GM13976 (cell line): Measurements from ENCODE around the gene CLTA.

Experiments
- DNase-seq: peaks from one replicate; pipeline ENCODE4 v3.0.0; 2012; ENCODE audit warnings: low spot score
- CTCF ChIP-seq: IDR thresholded peaks from 2 replicates; pipeline ENCODE4 v1.5.1; 2012; ENCODE audit warnings: borderline replicate concordance, mild to moderate bottlenecking; ENCODE audit not compliant: insufficient read depth; ENCODE audit errors: extremely low read depth, missing control alignments, control extremely low read depth
- in situ Hi-C: fragments of 300-500 bp; cut with MboI; formaldehyde crosslinking; loops from one replicate; pipeline ENCODE4 v1.12.0; 2022; ENCODE audit warnings: low sequenced_read_pairs, mixed read lengths, inconsistent platforms; ENCODE audit not compliant: unreplicated experiment

CLTA gene

GRCh38 chr9:36150574-36151315 is 40.0 kb upstream of the CLTA start:
- in situ Hi-C loops = no loop called here
- no peak for TF ChIP-seq CTCF
- no peak for DNase-seq

DNA sequence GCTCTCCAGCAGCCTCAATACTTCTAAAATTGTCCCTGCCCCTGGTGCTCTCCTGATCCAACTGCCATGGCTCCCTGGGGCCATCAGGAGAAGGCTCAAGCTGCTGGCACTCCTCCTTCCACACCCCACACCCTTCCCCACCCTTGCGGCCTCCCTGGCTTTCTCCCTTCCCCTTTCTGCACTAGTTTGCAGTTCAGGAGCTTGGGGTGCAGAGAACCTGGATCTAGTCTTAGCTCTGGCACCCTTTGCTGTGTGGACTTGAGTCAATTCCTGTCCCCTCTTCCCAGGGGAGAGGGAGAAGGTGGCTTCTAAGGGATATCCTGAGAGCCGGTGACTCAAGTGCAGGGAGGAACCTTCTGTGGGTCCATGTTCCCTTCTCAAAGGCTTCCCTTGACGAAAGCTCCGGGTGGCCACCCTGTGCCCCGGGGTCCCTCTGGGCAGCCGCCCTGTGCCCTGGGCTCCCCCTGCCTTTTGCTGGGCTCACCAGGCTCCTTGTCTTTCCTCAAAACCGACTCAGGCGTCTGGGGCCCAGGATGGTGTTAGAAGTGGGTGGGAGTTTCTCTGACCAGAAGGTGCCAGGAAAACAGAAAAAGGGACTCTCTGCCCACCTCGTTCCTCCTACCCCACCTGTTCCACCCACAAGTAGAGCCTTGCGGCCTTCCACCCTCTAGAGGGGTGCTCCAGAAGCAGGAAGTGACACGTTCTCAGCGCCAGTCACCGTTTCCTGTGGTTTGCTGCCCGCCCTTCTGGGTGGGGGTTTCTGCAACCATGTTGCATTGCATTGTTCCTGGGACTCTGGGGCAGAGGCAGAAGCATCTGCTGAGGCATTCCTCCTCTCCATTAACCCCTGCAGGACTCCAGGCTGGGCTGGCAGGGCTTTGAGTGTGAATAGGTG is 39.2 kb upstream of the CLTA start:
- no peak for TF ChIP-seq CTCF
- in situ Hi-C loops = no loop called here
- DNase-seq = peak; percentile 80

DNA sequence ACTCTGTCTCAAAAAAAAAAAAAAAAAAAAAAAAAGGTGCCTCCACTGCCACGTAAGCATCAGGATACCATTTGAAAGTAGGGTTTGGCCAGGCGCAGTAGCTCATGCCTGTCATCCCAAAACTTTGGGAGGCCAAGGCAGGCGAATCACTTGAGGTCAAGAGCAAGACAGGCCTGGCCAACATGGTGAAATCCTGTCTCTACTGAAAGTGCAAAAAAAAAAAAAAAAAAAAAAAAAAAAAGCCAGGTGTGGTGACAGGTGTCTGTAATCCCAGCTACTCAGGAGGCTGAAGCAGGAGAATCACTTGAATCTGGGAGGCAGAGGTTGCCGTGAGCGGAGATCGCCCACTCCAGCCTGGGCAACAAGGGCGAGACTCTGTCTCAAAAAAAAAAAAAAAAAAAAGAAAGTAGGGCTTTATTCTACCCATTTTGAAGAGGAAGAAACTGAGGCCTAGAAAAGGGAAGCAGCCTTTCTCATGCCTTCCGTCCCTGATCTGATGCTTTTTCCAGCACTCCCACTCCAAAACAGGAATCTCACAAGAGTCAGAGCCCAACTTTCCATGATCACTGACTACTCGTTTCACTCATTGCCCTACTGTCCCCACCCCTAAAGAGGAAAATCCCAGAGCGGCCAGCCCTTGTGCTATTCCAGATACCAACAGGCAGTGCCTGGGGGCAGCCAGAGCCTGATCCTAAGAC is 37.8 kb upstream of the CLTA start:
- TF ChIP-seq CTCF = no peak
- DNase-seq = no peak
- in situ Hi-C loops = no loop called here

DNA sequence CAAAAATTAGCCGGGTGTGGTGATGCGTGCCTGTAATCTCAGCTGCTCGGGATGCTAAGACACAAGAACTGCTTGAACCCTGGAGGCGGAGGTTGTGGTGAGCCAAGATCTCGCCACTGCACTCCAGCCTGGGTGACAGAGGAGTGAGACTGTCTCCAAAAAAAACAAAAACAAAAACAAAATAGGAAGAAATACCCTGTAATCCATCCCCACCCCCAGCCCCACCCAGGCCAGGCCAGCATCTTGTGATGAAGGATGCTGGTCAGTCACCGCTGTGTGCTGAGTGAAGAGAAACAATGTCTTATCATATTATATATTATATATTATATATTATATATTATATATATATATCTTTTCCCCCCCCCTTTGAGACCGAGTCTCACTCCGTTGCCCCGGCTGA is 37.0 kb upstream of the CLTA start:
- in situ Hi-C loops = no loop called here
- DNase-seq = no peak
- no peak for TF ChIP-seq CTCF

GRCh38 chr9:36154331-36154952 is 36.3 kb upstream of the CLTA start:
- no peak for TF ChIP-seq CTCF
- no peak for DNase-seq
- in situ Hi-C loops = no loop called here

DNA sequence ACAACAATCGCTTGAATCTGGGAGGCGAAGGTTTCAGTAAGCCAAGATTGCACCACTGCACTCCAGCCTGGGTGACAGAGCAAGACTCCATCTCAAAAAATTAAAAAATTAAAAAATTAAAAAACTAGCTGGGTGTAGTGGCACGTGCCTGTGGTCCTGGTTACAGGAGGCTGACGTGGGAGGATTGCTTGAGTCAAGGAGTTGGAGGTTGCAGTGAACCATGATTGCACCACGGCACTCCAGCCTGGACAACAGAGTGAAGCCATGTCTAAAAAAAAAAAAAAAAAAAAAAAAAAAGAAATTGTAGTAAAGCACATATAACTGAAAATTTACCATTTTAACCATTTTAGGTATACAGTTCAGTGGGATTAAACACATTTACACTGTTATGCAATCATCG is 34.6 kb upstream of the CLTA start:
- in situ Hi-C loops = no loop called here
- DNase-seq = no peak
- TF ChIP-seq CTCF = no peak
